ENCODE data around the gene GPN1.

DNA sequence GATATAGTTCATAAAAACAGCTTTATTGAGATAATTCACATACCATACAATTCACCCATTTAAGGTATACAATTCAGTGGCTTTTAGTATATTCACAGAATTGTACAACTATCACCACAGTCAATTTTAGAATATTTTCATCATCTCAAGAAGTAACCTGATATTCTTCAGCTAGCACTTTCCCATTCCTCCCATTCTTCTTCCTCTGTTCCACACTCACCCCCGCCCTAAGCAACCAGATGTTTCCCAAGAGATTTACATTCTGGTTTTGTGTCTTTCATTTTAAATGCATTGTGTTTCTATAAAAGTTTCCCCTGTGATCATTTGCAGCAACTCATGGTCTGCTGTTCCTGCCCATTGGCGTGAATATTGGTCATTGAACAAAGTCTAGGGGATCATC is 5.4 kb downstream of the GPN1 start:
- TF ChIP-seq FOXJ3 (CRISPR knock-in tag; IDR thresholded peaks at IDR 0.05; ENCODE audit: borderline replicate concordance): no peak
- no peak for TF ChIP-seq CTCF (IDR thresholded peaks at IDR 0.05)
